Mucosa of rectum (tissue), 2 donors: ENCODE results near the gene CCDC85C.

Experiments used
- H3K27ac ChIP-seq, 2 donors: one replicate each; pipeline ENCODE4 v1.7.0; 2013; ENCODE audit warnings: inconsistent platforms in 2 of 2, low read depth in 2 of 2, low read length in 2 of 2
- H3K27me3 ChIP-seq, 2 donors: one replicate each; pipeline ENCODE4 v1.7.0; 2013; ENCODE audit warnings: low read length in 2 of 2; ENCODE audit not compliant: control insufficient read depth in 2 of 2, insufficient read depth in 2 of 2
- H3K36me3 ChIP-seq, 2 donors: one replicate each; pipeline ENCODE4 v1.7.0; 2013; ENCODE audit warnings: low read length in 2 of 2; ENCODE audit not compliant: control insufficient read depth in 2 of 2, insufficient read depth in 2 of 2
- H3K4me1 ChIP-seq, 2 donors: one replicate each; pipeline ENCODE4 v1.7.0; 2013; ENCODE audit warnings: low read length in 2 of 2, mild to moderate bottlenecking in 1 of 2; ENCODE audit not compliant: control insufficient read depth in 2 of 2, insufficient read depth in 2 of 2
- H3K4me3 ChIP-seq, 2 donors: one replicate each; pipeline ENCODE4 v1.7.0; 2013; ENCODE audit warnings: low read length in 2 of 2
- H3K9ac ChIP-seq, 2 donors: one replicate each; pipeline ENCODE4 v1.7.0; 2013; ENCODE audit warnings: low read length in 2 of 2, low read depth in 1 of 2, mild to moderate bottlenecking in 1 of 2
- H3K9me3 ChIP-seq, 2 donors: one replicate each; pipeline ENCODE4 v1.7.0; 2013; ENCODE audit warnings: low read length in 2 of 2; ENCODE audit not compliant: control insufficient read depth in 2 of 2
- donor health status: healthy.
- donor health status: Normal muscosa, but diverticular disease.

CCDC85C gene

GRCh38 chr14:99522457-99522891 lies 81.5 kb downstream of the CCDC85C start:
- H3K36me3 ChIP-seq: peaks cover 6 to 7% of the 10 kb centered on the region in 2 donors
- H3K9me3 ChIP-seq: no peaks in the 10 kb centered on the region
- peaks cover 20 to 27% of the 10 kb centered on the region in 2 donors for H3K4me1 ChIP-seq
- no peak overlapping the region for H3K4me3 ChIP-seq
- no peaks in the 10 kb centered on the region for H3K27me3 ChIP-seq
- no peak overlapping the region for H3K27ac ChIP-seq
- no peak overlapping the region for H3K9ac ChIP-seq

- H3K4me1 ChIP-seq: peaks cover 20 to 27% of the 10 kb centered on the region in 2 donors
- no peak overlapping the region for H3K4me3 ChIP-seq
- no peaks in the 10 kb centered on the region for H3K9me3 ChIP-seq
- no peaks in the 10 kb centered on the region for H3K27me3 ChIP-seq
- peaks cover 6 to 7% of the 10 kb centered on the region in 2 donors for H3K36me3 ChIP-seq
- H3K27ac ChIP-seq: no peak overlapping the region
- no peak overlapping the region for H3K9ac ChIP-seq
These were observed 82.0 kb downstream of the CCDC85C start for GRCh38 chr14:99522025-99522401.

GRCh38 chr14:99521176-99522024 lies 82.6 kb downstream of the CCDC85C start:
- Histone ChIP-seq H3K36me3 (peaks cover 6 to 7% of the 10 kb centered on the region in 2 donors), H3K9ac (no peak overlapping the region), H3K4me1 (peaks cover 20 to 27% of the 10 kb centered on the region in 2 donors), H3K27ac (no peak overlapping the region), H3K9me3 (no peaks in the 10 kb centered on the region), H3K4me3 (no peak overlapping the region), H3K27me3 (no peaks in the 10 kb centered on the region)

- Histone ChIP-seq H3K27me3 (no peaks in the 10 kb centered on the region), H3K9me3 (no peaks in the 10 kb centered on the region), H3K4me1 (peaks cover 20 to 25% of the 10 kb centered on the region in 2 donors), H3K4me3 (no peak overlapping the region), H3K27ac (no peak overlapping the region), H3K36me3 (peaks cover 6 to 7% of the 10 kb centered on the region in 2 donors), H3K9ac (no peak overlapping the region)
These were observed 83.4 kb downstream of the CCDC85C start for GRCh38 chr14:99520571-99521081.

- no peak overlapping the region for H3K4me3 ChIP-seq
- no peaks in the 10 kb centered on the region for H3K9me3 ChIP-seq
- H3K36me3 ChIP-seq: peaks cover 7 to 8% of the 10 kb centered on the region in 2 donors
- no peak overlapping the region for H3K27ac ChIP-seq
- H3K9ac ChIP-seq: no peak overlapping the region
- H3K27me3 ChIP-seq: no peaks in the 10 kb centered on the region
- peaks cover 16 to 19% of the 10 kb centered on the region in 2 donors for H3K4me1 ChIP-seq
These were observed 84.0 kb downstream of the CCDC85C start for GRCh38 chr14:99519931-99520421.

- Histone ChIP-seq H3K9ac (no peak overlapping the region), H3K4me1 (peaks cover 11 to 13% of the 10 kb centered on the region in 2 donors), H3K36me3 (peaks cover 10 to 13% of the 10 kb centered on the region in 2 donors), H3K27me3 (no peaks in the 10 kb centered on the region), H3K9me3 (no peaks in the 10 kb centered on the region), H3K4me3 (no peak overlapping the region), H3K27ac (no peak overlapping the region)
These were observed 84.6 kb downstream of the CCDC85C start for GRCh38 chr14:99519347-99519881.

- Histone ChIP-seq H3K36me3 (peaks cover 10 to 17% of the 10 kb centered on the region in 2 donors), H3K27me3 (no peaks in the 10 kb centered on the region), H3K27ac (no peak overlapping the region), H3K9me3 (no peaks in the 10 kb centered on the region), H3K9ac (no peak overlapping the region), H3K4me1 (peaks cover 6 to 7% of the 10 kb centered on the region in 2 donors), H3K4me3 (no peak overlapping the region)
These were observed 85.3 kb downstream of the CCDC85C start for GRCh38 chr14:99518441-99519346.

GRCh38 chr14:99517643-99518381 lies 86.2 kb downstream of the CCDC85C start:
- Histone ChIP-seq H3K9me3 (no peaks in the 10 kb centered on the region), H3K4me1 (no peaks in the 10 kb centered on the region), H3K4me3 (no peak overlapping the region), H3K27ac (no peak overlapping the region), H3K36me3 (peaks cover 10 to 21% of the 10 kb centered on the region in 2 donors), H3K9ac (no peak overlapping the region), H3K27me3 (no peaks in the 10 kb centered on the region)

- Histone ChIP-seq H3K27ac (no peak overlapping the region), H3K9me3 (no peaks in the 10 kb centered on the region), H3K4me1 (no peaks in the 10 kb centered on the region), H3K27me3 (no peaks in the 10 kb centered on the region), H3K36me3 (peaks cover 10 to 21% of the 10 kb centered on the region in 2 donors), H3K4me3 (no peak overlapping the region), H3K9ac (no peak overlapping the region)
These were observed 87.0 kb downstream of the CCDC85C start for GRCh38 chr14:99516871-99517642.
